Measurements from ENCODE around the gene JUND.
A peak's percentile ranks its signal among the peaks of the same experiment; 100 is the strongest.

The JUND gene

DNA sequence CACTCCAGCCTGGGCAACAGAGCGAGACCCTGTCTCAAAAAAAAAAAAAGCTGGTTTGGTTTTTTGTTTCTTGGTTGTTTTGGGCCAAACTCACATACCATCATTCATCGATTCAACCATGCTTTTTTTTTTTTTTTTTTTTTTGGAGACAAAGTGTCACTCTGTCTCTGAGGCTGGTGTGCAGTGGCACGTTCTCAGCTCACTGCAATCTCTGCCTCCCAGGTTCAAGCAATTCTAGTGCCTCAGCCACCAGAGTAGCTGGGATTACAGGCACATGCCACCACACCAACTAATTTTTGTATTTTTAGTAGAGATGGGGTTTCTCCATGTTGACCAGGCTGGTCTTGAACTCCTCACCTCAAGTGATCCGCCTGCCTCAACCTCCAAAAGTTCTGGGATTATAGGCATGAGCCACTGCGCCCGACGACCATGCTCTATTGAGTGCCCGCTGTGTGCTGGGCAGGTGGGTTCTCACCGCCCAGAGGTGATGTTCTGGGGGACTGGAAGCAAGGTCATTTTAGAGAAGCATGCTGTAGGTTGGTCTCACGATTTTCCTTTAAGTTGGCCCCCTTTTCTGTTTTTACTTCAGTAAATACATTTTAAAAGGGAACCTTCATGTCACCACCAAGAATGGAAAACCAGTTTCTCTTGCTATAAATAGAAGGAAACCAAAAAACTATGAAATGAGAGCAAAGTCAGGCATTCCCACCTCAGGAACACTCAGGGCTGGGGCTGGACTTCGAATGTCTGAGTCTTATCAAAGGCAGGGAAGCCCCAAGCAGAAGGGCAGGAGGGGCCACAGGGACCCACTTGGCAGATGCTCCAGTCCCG lies 8.3 kb upstream of the JUND start:
- DNase-seq (ENCODE audit: low read depth), result no peak

DNA sequence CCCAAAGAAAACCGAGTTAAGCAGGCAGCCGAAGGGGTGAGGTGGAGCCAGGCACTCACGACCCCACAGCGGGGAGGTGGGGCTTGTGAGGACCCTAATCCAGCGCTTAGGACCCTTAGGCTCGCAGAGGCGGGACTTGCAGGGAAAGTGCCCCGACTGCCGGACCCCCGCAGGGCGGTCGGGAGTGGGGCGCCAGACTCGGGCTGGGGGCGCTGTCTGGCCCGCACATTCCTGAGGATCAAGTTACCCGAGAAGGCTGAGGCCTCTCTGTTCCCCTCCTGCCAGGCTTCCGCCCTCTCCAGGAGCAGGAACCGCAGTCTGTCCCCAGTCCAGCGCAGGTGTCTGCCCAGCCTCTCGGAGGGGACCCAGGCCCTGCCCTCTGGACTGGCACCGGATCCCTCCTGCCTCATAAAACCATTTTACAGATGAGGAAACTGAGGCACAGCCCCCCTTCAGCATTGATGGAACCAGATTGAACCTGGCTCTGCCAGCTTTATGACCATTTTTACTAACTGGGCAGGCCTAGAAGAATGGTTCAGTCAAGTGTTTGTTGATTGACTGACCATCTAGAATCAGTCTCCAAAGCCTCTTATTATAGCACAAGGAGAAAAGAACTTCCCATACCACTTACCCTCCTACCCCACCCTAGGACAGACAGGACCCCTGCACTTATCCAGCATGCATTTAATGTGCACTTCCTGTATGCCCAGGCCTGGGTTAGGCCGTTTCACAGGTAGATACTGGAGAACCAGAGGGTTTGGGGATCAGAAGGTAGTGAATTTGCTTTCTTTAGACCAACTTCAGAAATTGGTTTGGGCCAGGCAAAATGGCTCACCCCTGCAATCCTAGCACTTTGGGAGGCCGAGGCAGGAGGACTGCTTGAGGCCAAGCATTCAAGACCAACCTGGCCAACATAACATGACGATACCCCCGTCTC lies 6.7 kb upstream of the JUND start:
- no peak for DNase-seq (ENCODE audit: low read depth)

DNA sequence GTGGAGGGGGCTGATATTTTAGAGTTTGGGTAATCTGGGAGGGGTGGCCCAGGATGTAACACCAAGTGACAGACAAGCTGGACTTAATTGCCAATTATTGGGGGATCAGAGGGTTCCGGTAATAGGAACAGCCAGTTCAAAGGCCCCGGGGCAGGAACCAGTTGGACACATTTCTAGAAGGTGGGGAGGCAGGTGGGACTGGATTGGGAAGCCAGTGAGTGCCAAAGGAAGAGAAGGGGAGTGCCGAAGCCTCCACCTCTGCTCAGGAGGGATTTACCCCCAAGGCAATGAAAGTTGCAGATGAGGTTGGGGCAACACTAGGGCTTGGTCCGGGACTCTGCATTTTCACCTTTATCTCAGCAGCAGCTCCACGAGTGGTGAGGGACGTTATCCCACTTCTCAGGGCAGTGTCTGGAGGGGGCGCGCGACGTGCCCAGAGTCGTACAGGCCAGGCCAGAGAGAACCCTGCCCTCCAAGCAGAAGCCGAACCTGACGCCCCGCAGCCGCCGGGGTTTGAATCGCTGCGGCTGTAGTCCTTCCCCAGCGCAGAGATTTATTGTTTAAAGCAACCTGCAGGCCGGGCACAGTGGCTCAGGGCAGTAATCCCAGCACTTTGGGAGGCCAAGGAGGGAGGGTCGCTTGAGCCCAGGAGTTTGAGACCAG lies 5.7 kb upstream of the JUND start:
- no peak for DNase-seq (ENCODE audit: low read depth)

DNA sequence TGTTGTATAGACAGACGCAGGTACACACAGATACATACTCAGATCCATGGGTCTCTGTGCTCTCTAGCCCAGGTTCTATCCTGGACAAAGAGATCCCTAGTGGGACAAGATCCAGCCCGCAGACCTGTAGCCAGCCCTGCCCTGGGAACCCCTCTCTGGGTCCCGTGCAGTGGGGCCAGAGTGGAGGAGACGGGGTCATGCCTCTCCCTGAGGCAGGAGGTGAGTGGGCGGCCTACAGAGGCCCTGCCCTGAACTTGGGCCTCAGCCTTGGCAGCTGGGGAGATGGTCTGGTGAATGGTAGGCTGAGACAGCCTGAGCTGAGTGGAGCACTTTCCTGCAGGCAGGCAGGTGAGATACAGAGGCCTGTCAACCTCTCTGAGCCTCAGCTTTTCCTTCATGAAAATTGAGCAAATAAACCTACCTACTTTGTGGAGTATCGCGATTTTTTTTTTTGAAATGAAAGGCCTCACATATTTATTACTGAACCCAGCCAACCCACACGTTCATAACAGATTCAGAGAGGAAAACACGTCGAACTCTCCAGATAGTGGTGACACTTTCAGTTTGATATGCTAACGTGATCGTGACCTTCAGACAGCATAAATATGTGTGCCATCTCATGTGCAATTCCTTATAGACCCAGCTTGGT lies 3.4 kb upstream of the JUND start:
- DNase-seq (ENCODE audit: low read depth), result no peak

DNA sequence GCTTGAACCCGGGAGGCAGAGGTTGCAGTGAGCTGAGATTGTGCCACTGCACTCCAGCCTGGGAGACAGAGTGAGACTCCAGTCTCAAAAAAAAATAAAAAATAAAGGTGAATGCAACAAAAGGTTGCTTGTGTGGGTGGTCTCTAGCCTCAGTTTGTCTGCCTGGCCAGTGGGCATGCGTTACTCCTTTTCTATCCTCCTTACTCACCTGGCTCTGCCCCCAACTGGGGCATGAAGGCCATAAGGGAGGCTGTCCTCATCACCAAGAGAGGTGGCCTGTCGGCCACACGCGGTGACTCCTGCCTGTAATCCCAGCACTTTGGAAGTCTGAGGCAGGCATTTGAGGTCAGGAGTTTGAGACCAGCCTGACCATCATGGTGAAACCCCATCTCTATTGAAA lies 1.9 kb upstream of the JUND start:
- DNase-seq (ENCODE audit: low read depth), result no peak

DNA sequence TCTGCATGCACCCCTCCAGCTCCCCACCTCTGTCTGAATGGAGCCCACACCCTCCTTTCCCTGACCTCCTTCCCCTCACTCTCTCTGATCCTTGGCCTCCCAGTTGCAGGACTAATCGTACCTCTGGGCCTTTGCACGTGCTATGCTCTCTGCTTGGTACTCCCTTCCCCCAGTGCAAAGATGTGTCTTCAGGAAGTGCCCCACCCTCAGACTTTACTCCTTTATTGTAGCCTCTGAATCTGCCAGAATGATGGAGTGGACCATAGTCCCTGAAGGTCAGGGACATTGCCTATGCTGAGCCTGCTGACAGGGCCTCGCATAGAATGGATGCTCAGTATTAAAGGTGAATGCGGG lies 1.3 kb upstream of the JUND start:
- DNase-seq (ENCODE audit: low read depth), result no peak

DNA sequence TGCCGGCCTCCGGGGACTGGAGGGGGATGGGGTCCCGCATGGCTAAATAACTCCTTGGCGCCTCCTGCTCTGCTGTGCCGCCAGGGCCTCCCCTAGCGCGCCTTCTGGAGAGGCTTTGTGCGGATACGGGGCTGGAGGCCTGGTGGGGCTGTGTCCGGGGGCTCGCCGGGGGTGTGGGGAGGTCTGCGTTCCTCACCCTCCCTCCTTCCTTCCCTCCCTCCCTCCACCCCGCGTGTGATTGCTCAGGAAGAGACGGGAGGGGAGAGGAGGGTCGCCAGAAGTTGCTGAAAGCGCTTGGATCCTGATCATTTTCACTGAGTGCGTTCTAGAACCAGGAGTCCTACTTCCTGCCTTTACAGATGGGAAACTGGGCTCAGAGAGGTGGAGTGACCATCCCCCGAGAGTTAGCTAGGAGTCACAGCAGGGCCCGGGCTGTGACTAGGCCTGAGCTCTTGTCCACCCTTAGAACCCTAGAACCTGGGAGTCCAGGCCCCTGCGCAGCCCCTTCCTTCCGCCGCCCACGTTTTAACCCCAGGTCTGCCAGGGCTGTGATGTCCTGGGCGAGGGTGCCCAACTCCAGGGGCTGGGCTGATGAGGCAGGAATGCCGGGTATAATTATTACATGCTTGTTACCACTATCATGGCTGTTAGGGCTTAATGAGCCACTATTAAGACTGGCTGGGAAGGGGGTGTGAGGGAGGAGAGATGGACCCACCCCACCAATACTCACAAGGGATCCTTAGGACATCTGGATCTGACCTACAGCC lies 782 bp upstream of the JUND start:
- DNase-seq (ENCODE audit: low read depth), result no peak

DNA sequence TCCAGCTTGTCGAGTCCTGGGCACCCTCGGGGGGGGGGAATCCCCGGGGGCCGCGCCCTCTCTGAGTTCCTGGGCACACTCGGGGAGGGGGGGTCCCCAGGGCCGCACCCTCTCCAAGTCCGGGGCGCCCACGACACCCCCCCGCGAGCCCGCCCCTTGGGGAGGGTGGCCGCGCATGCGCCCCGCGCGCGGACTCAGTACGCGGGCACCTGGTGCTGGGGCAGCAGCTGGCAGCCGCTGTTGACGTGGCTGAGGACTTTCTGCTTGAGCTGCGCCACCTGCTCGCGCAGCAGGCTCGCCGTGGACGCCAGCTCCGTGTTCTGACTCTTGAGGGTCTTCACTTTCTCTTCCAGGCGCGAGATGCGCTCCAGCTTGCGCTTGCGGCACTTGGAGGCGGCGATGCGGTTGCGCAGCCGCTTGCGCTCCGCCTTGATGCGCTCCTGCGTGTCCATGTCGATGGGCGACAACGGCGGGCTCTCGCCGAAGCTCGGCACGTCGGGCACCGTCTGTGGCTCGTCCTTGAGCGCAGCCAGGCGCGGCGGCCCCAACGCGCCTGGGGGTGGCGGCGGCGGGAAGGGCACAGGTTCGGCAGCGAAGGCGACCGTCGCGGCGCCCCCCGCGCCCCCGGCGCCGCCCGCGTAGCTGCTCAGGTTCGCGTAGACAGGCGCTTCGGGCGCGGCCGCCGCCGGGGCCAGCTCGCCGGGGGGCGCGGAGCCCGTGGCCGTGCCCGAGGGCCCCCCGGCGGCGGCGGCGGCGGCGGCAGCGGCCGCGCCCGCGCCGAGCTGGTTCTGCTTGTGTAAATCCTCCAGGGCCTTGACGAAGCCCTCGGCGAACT lies 958 bp downstream of the JUND start:
- DNase-seq (ENCODE audit: low read depth), result no peak

DNA sequence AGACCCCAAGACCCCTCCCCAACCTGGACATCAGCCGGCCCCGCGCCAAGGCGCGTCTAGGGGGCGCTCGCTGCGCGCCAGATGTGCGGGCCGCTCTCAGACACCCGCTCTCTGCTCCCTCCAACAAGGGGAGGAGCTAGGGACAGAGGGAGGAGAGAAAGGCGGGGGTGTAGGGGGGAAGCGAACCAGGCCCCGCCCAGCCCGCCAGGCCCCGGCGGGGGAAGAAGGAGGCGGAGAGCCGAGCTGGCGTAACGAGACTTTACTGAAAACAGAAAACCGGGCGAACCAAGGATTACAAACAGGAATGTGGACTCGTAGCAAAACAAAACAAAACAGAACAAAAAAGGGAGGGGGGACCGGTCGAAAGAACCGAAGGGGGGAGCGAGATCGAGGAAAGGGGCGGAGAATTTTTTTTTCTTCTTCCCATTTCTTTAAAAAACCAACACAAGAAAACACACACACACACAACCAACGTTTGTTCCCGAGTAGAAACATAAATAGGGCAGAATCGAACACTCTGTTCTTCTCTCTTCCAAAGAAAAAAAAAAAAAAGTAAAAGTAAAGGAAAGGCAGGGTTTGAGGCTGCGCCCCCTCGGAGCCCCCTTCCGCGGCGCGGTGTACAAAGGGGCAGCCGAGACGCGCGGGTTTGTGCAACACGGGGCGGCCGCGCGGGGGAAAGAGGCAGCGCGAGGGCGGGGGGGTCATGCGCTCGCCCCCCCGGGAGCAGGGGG lies 1.7 kb downstream of the JUND start:
- peak; percentile 71 for DNase-seq (ENCODE audit: low read depth)

DNA sequence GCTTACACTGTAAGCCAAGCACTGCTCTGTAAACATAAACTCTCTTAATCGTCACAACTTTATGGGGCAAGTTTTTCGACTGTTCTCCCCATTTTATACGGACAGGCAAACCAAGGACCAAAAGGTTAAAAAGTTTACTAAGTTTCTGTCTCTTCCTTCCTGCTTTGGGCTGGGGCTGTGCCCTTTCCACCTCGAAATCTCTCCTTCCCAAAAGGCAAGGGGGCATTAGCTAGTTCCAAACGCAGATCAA lies 2.2 kb downstream of the JUND start:
- DNase-seq (ENCODE audit: low read depth), result no peak

DNA sequence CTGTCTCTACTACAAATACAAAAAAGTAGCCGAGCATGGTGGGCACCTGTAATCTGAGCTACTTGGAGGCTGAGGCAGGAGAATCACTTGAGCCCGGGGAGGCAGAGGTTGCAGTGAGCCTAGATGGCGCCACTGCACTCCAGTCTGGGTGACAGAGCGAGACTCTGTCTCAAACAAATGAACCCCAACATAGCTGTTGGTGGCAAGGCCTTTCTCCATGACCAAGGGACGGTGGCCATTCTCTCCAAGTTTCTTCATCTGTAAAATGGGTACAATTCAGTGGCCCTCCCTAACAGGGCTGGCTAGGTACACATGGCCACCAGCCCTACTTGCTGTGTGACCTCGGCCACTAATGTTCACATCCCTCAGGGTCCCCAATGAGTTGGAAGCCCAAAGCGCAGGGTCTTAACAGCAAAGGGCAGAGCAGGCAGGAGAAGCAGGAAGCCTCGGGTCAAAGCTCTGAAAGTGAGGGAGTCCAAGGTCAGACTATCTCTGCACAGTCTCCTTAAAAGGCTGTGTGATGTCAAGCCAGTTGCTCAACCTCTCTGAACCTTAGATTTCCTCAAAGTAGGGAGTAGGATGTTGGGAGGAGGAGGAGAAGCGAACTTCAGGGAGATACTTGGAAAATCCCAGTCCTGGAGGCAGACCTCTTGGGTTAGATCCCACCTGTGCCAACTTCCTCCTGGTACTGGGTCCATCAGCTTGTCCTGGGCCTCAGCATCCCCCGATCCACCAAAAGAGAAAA lies 2.7 kb downstream of the JUND start:
- no peak for DNase-seq (ENCODE audit: low read depth)

DNA sequence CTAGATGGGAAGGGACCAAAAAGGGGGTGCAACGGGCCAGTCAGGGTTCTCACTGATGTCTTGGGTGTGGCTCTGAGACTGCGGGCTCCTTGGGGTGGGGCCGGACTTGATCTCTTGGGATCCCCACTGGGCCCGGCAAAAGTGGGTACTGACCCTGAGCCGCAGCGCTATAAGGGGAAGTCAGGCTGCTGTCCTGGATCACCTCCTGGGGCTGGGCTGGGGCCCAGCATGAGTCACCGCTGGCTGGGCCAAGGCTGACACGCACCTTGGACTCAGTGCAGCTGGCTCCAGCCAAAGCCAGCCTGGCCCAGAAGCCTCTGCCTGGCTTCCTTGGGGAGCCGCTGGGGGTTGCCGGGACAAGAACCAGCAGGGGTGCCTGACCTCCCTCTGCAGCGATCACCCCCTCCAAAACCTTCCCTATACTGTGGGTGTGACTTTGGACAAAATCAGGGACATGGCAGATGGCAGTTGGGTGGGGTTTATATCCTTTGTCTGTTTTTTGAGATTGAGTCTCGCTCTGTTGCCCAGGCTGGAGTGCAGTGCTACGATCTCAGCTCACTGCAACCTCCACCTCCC lies 6.6 kb downstream of the JUND start:
- DNase-seq (ENCODE audit: low read depth), result peak; percentile 58

DNA sequence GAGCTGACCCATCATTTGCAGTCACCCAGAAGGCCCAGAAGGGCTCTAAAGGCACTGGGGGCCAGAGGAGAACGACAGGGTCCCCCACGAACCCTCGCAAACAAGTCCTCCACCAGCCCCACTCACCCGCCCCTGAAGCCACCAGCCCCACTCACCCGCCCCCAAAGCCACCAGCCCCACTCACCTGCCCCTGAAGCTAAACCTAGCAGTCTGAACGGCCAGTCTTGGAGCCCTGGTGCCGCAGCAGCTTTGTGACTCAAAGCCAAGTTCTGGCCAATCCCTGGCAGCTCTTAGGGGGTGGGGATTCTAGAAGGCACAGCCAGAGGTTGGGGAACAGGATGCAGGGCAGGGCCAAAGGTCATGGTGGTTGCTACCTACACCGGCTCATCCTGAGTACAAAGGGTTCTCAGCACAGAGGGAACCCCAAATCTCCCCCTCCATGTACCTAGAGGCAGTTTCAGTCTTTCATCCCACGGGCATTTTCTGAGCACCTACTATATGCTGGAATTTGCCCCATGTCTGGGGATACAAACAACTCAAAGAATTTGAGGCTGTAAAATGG lies 7.1 kb downstream of the JUND start, which contains the start of gene IQCN:
Gene IQCN (minus strand): TSS at position 234 of the 562 bp plus-strand sequence. CDS start 4,974 bp downstream, outside the sequence.
- no peak for DNase-seq (ENCODE audit: low read depth)

DNA sequence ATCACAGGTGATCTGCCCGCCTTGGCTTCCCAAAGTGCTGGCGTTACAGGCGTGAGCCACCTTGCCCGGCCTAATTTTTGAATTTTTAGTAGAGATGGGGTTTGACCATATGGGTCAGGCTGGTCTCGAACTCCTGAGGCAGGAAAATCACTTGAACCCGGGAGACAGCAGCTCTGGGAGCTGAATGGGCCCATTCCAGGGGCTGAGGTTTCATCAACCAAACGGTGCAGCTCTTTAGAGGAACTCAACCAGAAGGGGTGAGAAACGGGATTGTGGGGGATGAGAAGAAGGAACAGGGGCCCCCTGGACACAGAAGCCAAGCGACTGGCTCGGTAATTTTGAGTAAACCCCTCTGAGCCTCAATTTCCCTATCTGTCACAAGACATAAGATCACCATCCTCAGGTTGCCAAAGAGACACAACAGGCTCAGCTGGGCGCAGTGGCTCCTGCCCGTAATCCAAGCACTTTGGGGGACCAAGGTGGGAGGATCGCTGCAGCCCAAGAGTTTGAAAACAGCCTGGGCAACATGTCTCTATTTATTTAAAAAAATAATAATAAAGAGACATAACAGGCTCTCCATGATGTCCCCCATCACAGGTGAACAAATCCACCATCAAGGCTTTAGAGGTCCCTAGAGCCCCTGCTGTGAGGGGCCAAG lies 7.7 kb downstream of the JUND start:
- no peak for DNase-seq (ENCODE audit: low read depth)

DNA sequence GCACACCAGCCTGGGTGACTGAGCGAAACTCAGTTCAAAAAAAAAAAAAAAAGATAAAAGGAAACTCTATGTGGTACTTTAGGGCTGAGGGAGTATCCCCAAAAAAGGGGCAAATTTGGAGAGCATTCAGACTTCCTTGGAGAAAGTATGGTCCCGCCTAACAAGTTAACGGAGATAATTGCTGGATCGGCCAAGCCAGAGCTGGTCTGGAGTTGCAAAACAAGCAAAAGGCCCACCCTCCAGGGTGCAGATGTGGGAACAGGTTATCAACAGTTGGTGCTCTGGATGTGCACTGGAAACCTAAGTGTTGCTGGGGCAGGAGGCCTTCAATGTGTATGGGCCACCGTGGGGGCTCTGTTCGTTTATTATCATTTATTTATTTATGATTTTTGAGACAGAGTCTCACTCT lies 10.0 kb downstream of the JUND start:
- no peak for DNase-seq (ENCODE audit: low read depth)

DNA sequence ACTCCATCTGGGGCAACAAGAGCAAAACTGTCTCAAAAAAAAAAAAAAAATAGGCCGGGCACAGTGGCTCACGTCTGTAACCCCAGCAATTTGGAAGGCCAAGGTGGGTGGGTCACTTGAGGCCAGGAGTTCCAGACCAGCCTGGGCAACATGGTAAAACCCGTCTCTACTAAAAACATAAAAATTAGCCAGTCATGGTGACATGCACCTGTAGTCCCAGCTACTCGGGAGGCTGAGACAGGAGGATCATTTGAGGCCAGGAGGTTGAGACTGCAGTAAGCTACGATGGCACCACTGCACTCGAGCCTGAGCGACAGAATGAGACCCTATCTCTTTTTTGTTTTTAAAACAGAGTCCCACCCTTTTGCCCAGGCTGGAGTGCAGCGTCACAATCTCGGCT lies 11.1 kb downstream of the JUND start:
- DNase-seq (ENCODE audit: low read depth), result no peak

DNA sequence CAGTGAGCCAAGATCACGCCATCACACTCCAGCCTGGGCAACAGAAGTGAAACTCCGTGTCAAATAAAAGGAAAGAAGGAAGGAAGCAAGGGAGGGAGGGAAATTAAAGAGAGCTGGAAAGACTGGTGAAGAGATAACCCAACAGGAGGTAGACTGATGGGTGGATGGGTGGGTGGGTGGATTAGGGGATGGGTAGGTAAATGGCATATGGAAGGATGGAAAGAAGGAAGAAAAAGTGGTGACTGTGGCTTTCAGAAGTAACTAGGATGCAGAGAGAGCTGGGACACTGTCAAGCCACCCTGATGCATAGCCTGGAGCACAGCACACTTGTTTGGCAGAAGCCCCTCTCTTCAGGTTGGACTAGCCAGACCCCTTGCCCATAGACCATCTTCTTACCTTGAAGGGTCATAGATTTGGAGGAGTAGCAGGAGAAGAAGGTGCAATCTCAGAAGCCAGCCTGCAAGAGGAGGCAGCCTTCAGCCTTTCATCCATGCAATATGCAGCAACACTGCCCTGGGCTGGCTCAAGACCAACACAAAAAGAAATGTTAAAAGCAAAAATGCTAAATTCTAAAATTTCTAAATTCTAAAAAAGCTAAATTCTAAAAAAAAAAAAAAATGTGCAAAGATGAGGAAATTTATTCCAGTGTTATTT lies 12.2 kb downstream of the JUND start:
- no peak for DNase-seq (ENCODE audit: low read depth)
